ENCODE measurements around the gene DEGS2. TPM values are rescaled to one million over a fixed set of nuclear protein-coding genes. Genes with fewer than 3 reads are reported as not detected.
"Not testable (repeated sequence)": the region's sequence is repeated elsewhere in the genome, so short reads cannot be mapped to it uniquely, and the experiment has no call there.

Gene DEGS2
- total and polyA plus RNA-seq, 4 donors: 0.10 to 3.0 (median 0.90) TPM

- no peaks in the 10 kb centered on the region for H3K9me3 ChIP-seq (ENCODE audit: control insufficient read depth, low read length)
- H3K4me3 ChIP-seq (ENCODE audit: low read length in 2 of 2): no peak overlapping the region
- H3K4me1 ChIP-seq (ENCODE audit: control insufficient read depth in 1 of 2, insufficient read depth in 2 of 2, low read length in 2 of 2): no peaks in the 10 kb centered on the region
- no peaks in the 10 kb centered on the region for H3K36me3 ChIP-seq (ENCODE audit: control insufficient read depth in 1 of 2, insufficient read depth in 2 of 2, low read length in 1 of 2)
- 87 to 92% methylated on average over 12 of the region's 12 CpGs for WGBS, 2 donors
- H3K27ac ChIP-seq (ENCODE audit: low read depth in 1 of 2, low read length in 2 of 2): no peak overlapping the region
- DNase-seq (no peak), ATAC-seq (ENCODE audit: low FRiP score) (no peak)
- H3K27me3 ChIP-seq (ENCODE audit: control insufficient read depth in 1 of 2, insufficient read depth in 2 of 2, low read length in 1 of 2): no peaks in the 10 kb centered on the region
- intact Hi-C loops (cut with DNase I): no loop called here
Measured at GRCh38 chr14:100188392-100189030, 29.1 kb upstream of the DEGS2 start.

GRCh38 chr14:100187247-100187833, 27.9 kb upstream of the DEGS2 start:
- Histone ChIP-seq H3K27me3 (ENCODE audit: control insufficient read depth in 1 of 2, insufficient read depth in 2 of 2, low read length in 1 of 2) (no peaks in the 10 kb centered on the region), H3K27ac (ENCODE audit: low read depth in 1 of 2, low read length in 2 of 2) (no peak overlapping the region), H3K4me1 (ENCODE audit: control insufficient read depth in 1 of 2, insufficient read depth in 2 of 2, low read length in 2 of 2) (no peaks in the 10 kb centered on the region), H3K36me3 (ENCODE audit: control insufficient read depth in 1 of 2, insufficient read depth in 2 of 2, low read length in 1 of 2) (no peaks in the 10 kb centered on the region), H3K9me3 (ENCODE audit: control insufficient read depth, low read length) (no peaks in the 10 kb centered on the region), H3K4me3 (ENCODE audit: low read length in 2 of 2) (no peak overlapping the region)
- intact Hi-C loops (cut with DNase I): no loop called here
- 88 to 92% methylated on average over 12 of the region's 12 CpGs for WGBS, 2 donors
- DNase-seq (no peak), ATAC-seq (ENCODE audit: low FRiP score) (no peak)

GRCh38 chr14:100181876-100182551, 22.6 kb upstream of the DEGS2 start:
- 56 to 66% methylated on average over 3 to 4 of the region's 4 CpGs for WGBS, 2 donors
- DNase-seq; H3K27ac ChIP-seq (ENCODE audit: low read depth in 1 of 2, low read length in 2 of 2); H3K9me3 ChIP-seq (ENCODE audit: control insufficient read depth, low read length); H3K27me3 ChIP-seq (ENCODE audit: control insufficient read depth in 1 of 2, insufficient read depth in 2 of 2, low read length in 1 of 2); ATAC-seq (ENCODE audit: low FRiP score); H3K36me3 ChIP-seq (ENCODE audit: control insufficient read depth in 1 of 2, insufficient read depth in 2 of 2, low read length in 1 of 2); intact Hi-C loops (cut with DNase I); H3K4me1 ChIP-seq (ENCODE audit: control insufficient read depth in 1 of 2, insufficient read depth in 2 of 2, low read length in 2 of 2); H3K4me3 ChIP-seq (ENCODE audit: low read length in 2 of 2): not testable (repeated sequence)

- not testable (repeated sequence) for ATAC-seq (ENCODE audit: low FRiP score)
Measured at GRCh38 chr14:100180671-100181070, 21.2 kb upstream of the DEGS2 start.

GRCh38 chr14:100178691-100179090, 19.2 kb upstream of the DEGS2 start:
- Histone ChIP-seq H3K4me3 (ENCODE audit: low read length in 2 of 2) (no peak overlapping the region), H3K9me3 (ENCODE audit: control insufficient read depth, low read length) (no peaks in the 10 kb centered on the region), H3K27me3 (ENCODE audit: control insufficient read depth in 1 of 2, insufficient read depth in 2 of 2, low read length in 1 of 2) (no peaks in the 10 kb centered on the region), H3K27ac (ENCODE audit: low read depth in 1 of 2, low read length in 2 of 2) (no peak overlapping the region), H3K4me1 (ENCODE audit: control insufficient read depth in 1 of 2, insufficient read depth in 2 of 2, low read length in 2 of 2) (no peaks in the 10 kb centered on the region), H3K36me3 (ENCODE audit: control insufficient read depth in 1 of 2, insufficient read depth in 2 of 2, low read length in 1 of 2) (no peaks in the 10 kb centered on the region)
- no peak for ATAC-seq (ENCODE audit: low FRiP score)
- no peak for DNase-seq
- 96 to 98% methylated on average over 7 of the region's 7 CpGs for WGBS, 2 donors
- intact Hi-C loops (cut with DNase I): no loop called here

More at GRCh38 chr14:100180671-100181070, 21.2 kb upstream of the DEGS2 start:
- H3K36me3 ChIP-seq (ENCODE audit: control insufficient read depth in 1 of 2, insufficient read depth in 2 of 2, low read length in 1 of 2); intact Hi-C loops (cut with DNase I); H3K4me1 ChIP-seq (ENCODE audit: control insufficient read depth in 1 of 2, insufficient read depth in 2 of 2, low read length in 2 of 2); H3K27me3 ChIP-seq (ENCODE audit: control insufficient read depth in 1 of 2, insufficient read depth in 2 of 2, low read length in 1 of 2); H3K4me3 ChIP-seq (ENCODE audit: low read length in 2 of 2); H3K9me3 ChIP-seq (ENCODE audit: control insufficient read depth, low read length); DNase-seq; H3K27ac ChIP-seq (ENCODE audit: low read depth in 1 of 2, low read length in 2 of 2): not testable (repeated sequence)
- WGBS, 2 donors: 93 to 94% methylated on average over 14 to 28 of the region's 30 CpGs

- 94 to 95% methylated on average over 14 of the region's 14 CpGs for WGBS, 2 donors
- no peaks in the 10 kb centered on the region for H3K4me1 ChIP-seq (ENCODE audit: control insufficient read depth in 1 of 2, insufficient read depth in 2 of 2, low read length in 2 of 2)
- intact Hi-C loops (cut with DNase I): no loop called here
- DNase-seq (no peak), ATAC-seq (ENCODE audit: low FRiP score) (no peak)
- no peak overlapping the region for H3K4me3 ChIP-seq (ENCODE audit: low read length in 2 of 2)
- no peaks in the 10 kb centered on the region for H3K9me3 ChIP-seq (ENCODE audit: control insufficient read depth, low read length)
- H3K36me3 ChIP-seq (ENCODE audit: control insufficient read depth in 1 of 2, insufficient read depth in 2 of 2, low read length in 1 of 2): no peaks in the 10 kb centered on the region
- no peak overlapping the region for H3K27ac ChIP-seq (ENCODE audit: low read depth in 1 of 2, low read length in 2 of 2)
- no peaks in the 10 kb centered on the region for H3K27me3 ChIP-seq (ENCODE audit: control insufficient read depth in 1 of 2, insufficient read depth in 2 of 2, low read length in 1 of 2)
Measured at GRCh38 chr14:100176811-100177327, 17.4 kb upstream of the DEGS2 start.

- WGBS, 2 donors: 66 to 67% methylated on average over 7 of the region's 7 CpGs
- no peaks in the 10 kb centered on the region for H3K27me3 ChIP-seq (ENCODE audit: control insufficient read depth in 1 of 2, insufficient read depth in 2 of 2, low read length in 1 of 2)
- no peak for ATAC-seq (ENCODE audit: low FRiP score)
- H3K27ac ChIP-seq (ENCODE audit: low read depth in 1 of 2, low read length in 2 of 2): no peak overlapping the region
- no peak for DNase-seq
- no peaks in the 10 kb centered on the region for H3K36me3 ChIP-seq (ENCODE audit: control insufficient read depth in 1 of 2, insufficient read depth in 2 of 2, low read length in 1 of 2)
- no peaks in the 10 kb centered on the region for H3K4me1 ChIP-seq (ENCODE audit: control insufficient read depth in 1 of 2, insufficient read depth in 2 of 2, low read length in 2 of 2)
- intact Hi-C loops (cut with DNase I): no loop called here
- no peaks in the 10 kb centered on the region for H3K9me3 ChIP-seq (ENCODE audit: control insufficient read depth, low read length)
- no peak overlapping the region for H3K4me3 ChIP-seq (ENCODE audit: low read length in 2 of 2)
Measured at GRCh38 chr14:100173353-100173752, 13.9 kb upstream of the DEGS2 start.

- intact Hi-C loops (cut with DNase I): no loop called here
- no peaks in the 10 kb centered on the region for H3K9me3 ChIP-seq (ENCODE audit: control insufficient read depth, low read length)
- no peak for ATAC-seq (ENCODE audit: low FRiP score)
- no peak for DNase-seq
- no peak overlapping the region for H3K27ac ChIP-seq (ENCODE audit: low read depth in 1 of 2, low read length in 2 of 2)
- WGBS, 2 donors: 80 to 83% methylated on average over 5 of the region's 5 CpGs
- no peaks in the 10 kb centered on the region for H3K36me3 ChIP-seq (ENCODE audit: control insufficient read depth in 1 of 2, insufficient read depth in 2 of 2, low read length in 1 of 2)
- H3K4me3 ChIP-seq (ENCODE audit: low read length in 2 of 2): no peak overlapping the region
- H3K27me3 ChIP-seq (ENCODE audit: control insufficient read depth in 1 of 2, insufficient read depth in 2 of 2, low read length in 1 of 2): no peaks in the 10 kb centered on the region
- no peaks in the 10 kb centered on the region for H3K4me1 ChIP-seq (ENCODE audit: control insufficient read depth in 1 of 2, insufficient read depth in 2 of 2, low read length in 2 of 2)
Measured at GRCh38 chr14:100172811-100173210, 13.4 kb upstream of the DEGS2 start.
